ENCODE data around the gene DYNC1I1.

DNA sequence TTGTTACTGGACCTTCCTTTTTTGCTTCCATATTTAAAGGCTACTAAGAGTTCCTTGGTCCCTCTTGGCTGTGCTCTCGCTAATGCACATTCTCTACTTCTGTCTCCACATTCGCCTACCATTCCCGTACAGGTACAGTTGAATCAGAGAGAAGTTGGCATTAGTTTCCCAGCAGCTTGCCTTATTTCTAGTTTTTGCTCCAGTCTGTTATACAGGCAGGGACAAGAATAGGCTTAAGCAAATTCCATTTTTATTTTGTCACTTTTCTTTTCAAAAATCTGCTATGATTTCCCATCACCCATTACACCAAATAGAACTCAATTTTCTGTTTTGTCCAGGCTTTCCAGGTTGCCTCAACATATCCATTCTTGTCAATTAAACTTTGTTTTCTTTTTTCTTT is 29.9 kb downstream of the DYNC1I1 start:
- TF ChIP-seq, protein P1, sequence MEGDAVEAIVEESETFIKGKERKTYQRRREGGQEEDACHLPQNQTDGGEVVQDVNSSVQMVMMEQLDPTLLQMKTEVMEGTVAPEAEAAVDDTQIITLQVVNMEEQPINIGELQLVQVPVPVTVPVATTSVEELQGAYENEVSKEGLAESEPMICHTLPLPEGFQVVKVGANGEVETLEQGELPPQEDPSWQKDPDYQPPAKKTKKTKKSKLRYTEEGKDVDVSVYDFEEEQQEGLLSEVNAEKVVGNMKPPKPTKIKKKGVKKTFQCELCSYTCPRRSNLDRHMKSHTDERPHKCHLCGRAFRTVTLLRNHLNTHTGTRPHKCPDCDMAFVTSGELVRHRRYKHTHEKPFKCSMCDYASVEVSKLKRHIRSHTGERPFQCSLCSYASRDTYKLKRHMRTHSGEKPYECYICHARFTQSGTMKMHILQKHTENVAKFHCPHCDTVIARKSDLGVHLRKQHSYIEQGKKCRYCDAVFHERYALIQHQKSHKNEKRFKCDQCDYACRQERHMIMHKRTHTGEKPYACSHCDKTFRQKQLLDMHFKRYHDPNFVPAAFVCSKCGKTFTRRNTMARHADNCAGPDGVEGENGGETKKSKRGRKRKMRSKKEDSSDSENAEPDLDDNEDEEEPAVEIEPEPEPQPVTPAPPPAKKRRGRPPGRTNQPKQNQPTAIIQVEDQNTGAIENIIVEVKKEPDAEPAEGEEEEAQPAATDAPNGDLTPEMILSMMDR (conservative IDR thresholded peaks at IDR 0.05 in 1 of 2, IDR thresholded peaks at IDR 0.05 in 1 of 2; ENCODE audit: low read depth in 1 of 2, low read length in 2 of 2) = no peak
- TF ChIP-seq EZH2 (IDR thresholded peaks at IDR 0.05; ENCODE audit: low read length, missing control alignments) = no peak

All from fibroblast of lung (primary cell).